Measurements from ENCODE around the gene NDUFV3.

- TF ChIP-seq, protein P1, sequence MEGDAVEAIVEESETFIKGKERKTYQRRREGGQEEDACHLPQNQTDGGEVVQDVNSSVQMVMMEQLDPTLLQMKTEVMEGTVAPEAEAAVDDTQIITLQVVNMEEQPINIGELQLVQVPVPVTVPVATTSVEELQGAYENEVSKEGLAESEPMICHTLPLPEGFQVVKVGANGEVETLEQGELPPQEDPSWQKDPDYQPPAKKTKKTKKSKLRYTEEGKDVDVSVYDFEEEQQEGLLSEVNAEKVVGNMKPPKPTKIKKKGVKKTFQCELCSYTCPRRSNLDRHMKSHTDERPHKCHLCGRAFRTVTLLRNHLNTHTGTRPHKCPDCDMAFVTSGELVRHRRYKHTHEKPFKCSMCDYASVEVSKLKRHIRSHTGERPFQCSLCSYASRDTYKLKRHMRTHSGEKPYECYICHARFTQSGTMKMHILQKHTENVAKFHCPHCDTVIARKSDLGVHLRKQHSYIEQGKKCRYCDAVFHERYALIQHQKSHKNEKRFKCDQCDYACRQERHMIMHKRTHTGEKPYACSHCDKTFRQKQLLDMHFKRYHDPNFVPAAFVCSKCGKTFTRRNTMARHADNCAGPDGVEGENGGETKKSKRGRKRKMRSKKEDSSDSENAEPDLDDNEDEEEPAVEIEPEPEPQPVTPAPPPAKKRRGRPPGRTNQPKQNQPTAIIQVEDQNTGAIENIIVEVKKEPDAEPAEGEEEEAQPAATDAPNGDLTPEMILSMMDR (IDR thresholded peaks at IDR 0.05), result no peak
- TF ChIP-seq ZFX (IDR thresholded peaks at IDR 0.05; ENCODE audit: borderline replicate concordance), result no peak
Observed at GRCh38 chr21:42921927-42922326, 28.8 kb downstream of the NDUFV3 start.
